Measurements from ENCODE around the gene UBXN2A.
A peak's percentile ranks its signal among the peaks of the same experiment; 100 is the strongest.

The UBXN2A gene

GRCh38 chr2:23939987-23940717, at the start of gene UBXN2A:
Gene UBXN2A (plus strand): TSS chr2:23940463. CDS start chr2:23958315, 17,852 bp downstream.
- DNase-seq (ENCODE audit: low spot score): peak; percentile 93

- DNase-seq (ENCODE audit: low spot score): no peak
These were observed 40.1 kb upstream of the UBXN2A start for GRCh38 chr2:23900133-23900532.

- DNase-seq (ENCODE audit: low spot score): peak; percentile 39
These were observed 39.5 kb upstream of the UBXN2A start for GRCh38 chr2:23900541-23901322.

- peak; percentile 5 for DNase-seq (ENCODE audit: low spot score)
These were observed 38.1 kb upstream of the UBXN2A start for GRCh38 chr2:23901966-23902846.

- DNase-seq (ENCODE audit: low spot score): no peak
These were observed 37.2 kb upstream of the UBXN2A start for GRCh38 chr2:23903034-23903433.

- no peak for DNase-seq (ENCODE audit: low spot score)
These were observed 36.0 kb upstream of the UBXN2A start for GRCh38 chr2:23904215-23904614.

GRCh38 chr2:23904692-23905091, 35.6 kb upstream of the UBXN2A start:
- DNase-seq (ENCODE audit: low spot score): peak; percentile 26

GRCh38 chr2:23905155-23905554, 35.1 kb upstream of the UBXN2A start:
- DNase-seq (ENCODE audit: low spot score): no peak

GRCh38 chr2:23912054-23912453, 28.2 kb upstream of the UBXN2A start:
- DNase-seq (ENCODE audit: low spot score): no peak

- no peak for DNase-seq (ENCODE audit: low spot score)
These were observed 24.9 kb upstream of the UBXN2A start for GRCh38 chr2:23915327-23915726.

- no peak for DNase-seq (ENCODE audit: low spot score)
These were observed 23.4 kb upstream of the UBXN2A start for GRCh38 chr2:23916727-23917405.

- DNase-seq (ENCODE audit: low spot score): no peak
These were observed 21.3 kb upstream of the UBXN2A start for GRCh38 chr2:23918837-23919489.

GRCh38 chr2:23924589-23925359, 15.5 kb upstream of the UBXN2A start:
- DNase-seq (ENCODE audit: low spot score): no peak

GRCh38 chr2:23925702-23926289, 14.5 kb upstream of the UBXN2A start:
- DNase-seq (ENCODE audit: low spot score): peak; percentile 53

- peak; percentile 55 for DNase-seq (ENCODE audit: low spot score)
These were observed 13.9 kb upstream of the UBXN2A start for GRCh38 chr2:23926290-23926749.

- DNase-seq (ENCODE audit: low spot score): peak; percentile 97
These were observed 13.3 kb upstream of the UBXN2A start, which contains the start of gene ATAD2B for GRCh38 chr2:23926750-23927571. Gene ATAD2B (minus strand): TSS chr2:23927123. CDS start chr2:23926770, 353 bp downstream.

GRCh38 chr2:23934259-23934658, 6.0 kb upstream of the UBXN2A start:
- no peak for DNase-seq (ENCODE audit: low spot score)

GRCh38 chr2:23940718-23941620, 706 bp downstream of the UBXN2A start:
- DNase-seq (ENCODE audit: low spot score): peak; percentile 51

Measured in AG08396 (cell line).